Hematopoietic multipotent progenitor cell treated with erythropoietin and hydrocortisone succinate and interleukin-3 and kit ligand, for 15 days (in vitro differentiated cells): ENCODE results near the gene PI4KA.
"Not testable (repeated sequence)": the region's sequence is repeated elsewhere in the genome, so short reads cannot be mapped to it uniquely, and the experiment has no call there.

Source experiments
- DNase-seq: peaks from one replicate; pipeline ENCODE4 v3.0.0-alpha.2; 2015; ENCODE audit warnings: low spot score

Gene PI4KA

GRCh38 chr22:20748082-20748481 is 110.5 kb downstream of the PI4KA start:
- no peak for DNase-seq

- no peak for DNase-seq
Measured at GRCh38 chr22:20747223-20747622, 111.4 kb downstream of the PI4KA start.

DNA sequence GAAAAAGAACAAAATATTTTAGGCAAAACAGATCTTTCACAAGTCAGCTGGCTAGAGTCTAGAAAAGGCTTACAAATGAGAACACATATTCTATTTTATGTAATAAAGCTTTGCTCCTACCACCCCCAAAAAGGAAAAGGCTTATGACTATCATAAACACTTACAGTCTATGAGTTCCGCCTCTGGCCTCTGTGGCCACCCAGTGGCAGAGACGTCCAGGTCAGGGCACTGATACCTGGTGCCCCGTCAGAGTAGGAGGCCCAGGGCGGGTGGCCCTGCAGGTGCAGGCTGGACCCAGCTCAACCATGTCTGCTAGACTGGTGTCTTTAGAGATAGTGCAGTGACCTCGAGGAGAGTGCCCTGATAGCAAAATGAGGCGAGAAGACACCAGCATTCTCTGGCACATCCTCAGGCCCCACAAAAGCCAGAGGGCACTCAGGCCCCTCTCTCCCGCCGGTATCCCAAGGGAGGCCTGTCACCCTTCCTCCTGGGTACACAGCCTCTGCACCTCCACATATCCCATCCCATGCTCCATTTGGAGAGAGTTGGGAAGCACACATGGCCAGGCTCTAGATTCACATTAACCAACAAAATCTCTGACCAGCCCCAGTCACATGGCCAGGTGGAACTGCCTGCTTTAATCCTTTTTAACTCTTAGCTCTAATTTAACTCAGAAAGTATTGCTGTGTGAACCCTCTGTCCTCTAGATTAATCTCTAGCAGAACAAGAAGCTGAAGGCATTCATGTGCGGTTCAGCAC is 112.0 kb downstream of the PI4KA start:
- no peak for DNase-seq

DNA sequence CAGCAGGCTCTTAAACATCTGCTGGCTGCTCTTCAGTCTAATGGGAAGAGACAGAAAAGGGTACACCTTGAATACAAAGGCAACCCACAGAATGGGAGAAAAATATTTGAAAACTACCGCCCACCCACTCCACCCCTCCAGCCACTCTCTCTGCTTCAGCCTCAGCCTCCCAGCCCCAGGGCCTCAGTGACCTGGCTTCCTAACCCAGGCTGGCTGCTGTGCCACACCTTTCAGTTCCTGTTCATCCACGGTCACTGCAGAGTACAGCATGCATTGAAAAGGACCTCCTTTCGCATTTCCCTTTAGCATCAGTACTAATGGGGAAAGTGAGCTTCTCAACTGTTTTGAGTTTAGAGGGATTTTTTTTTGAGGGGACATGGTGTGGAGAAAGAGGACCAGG is 113.5 kb downstream of the PI4KA start:
- DNase-seq: no peak

DNA sequence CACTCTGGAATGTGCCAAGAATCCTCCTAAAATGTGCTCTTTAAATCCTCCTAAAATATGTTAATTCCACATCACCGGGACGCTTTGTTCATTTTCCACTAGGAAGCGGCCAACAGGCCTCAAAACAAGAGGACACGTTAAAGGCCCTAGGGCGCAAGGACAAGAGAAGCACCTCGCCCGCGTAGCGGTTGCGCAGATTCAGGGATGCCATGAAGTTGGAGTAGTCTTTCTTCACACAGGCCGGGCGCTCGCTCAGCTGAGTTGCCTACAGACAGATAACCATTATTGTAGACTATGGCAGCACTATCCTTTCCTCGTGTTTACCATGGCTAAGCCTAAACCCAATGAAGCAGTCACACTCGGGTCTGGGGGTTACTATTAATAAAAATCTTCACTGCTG is 114.2 kb downstream of the PI4KA start:
- no peak for DNase-seq

DNA sequence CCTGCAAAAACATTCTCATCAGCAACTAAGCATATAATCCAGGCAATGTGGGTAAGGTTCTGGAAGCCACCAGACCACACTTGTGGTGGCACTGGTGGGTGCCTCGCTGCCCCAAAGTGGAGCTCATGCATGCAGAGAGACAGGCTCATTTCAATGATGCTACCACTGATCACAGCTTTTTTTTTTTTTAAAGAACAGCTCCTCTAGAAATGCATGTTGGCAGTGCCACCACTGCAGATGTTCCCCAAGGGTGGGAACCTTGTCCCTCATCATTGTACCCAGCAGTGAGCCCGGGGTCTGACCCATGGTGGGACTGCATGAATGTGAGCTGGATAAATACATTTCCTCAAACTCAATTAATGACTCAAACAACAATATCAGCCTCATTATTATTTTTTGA is 115.8 kb downstream of the PI4KA start:
- DNase-seq: no peak

DNA sequence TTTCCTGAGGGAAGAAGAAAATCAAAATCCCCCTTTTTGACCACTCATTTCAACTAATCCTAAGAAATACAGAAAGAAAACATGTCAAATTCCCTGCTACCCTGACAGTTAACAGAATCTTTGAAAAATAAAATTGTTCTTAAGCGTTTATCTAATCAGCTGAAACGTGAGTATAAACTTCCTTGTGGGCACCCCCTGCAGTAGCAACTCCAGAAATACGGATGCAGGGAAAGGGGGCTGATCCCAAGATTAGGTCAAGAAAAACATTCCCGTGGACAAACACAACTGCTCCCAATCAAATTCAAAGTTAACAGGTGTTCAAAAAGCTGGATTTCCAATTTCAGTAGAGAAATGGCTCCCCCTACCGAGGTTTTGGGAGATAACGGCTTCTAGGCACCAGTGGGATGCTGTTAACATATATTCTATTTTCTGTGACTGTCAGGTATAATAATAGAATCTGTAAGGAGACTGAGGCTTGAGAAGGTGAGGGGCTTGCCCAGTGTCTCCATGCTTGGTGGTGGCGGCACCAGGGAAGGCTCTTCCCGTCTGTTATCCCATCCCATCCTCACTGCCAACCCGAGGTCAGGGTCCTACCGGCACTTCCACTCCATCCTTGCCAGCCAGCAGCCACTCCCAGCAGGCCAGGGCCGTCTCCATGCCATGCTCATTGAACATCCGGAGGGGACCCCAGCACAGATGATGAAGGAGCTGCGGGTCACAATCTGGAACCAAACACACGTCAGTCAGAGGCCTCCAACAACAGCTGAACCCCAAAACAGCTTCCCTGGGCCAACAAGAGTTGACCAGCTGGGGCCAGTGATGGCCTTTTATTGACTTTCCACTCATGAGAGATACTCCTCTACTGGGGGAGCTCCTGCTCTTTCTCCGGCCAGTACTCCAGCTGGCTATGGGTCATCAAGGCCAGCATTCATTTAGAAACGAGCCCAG is 116.7 kb downstream of the PI4KA start:
- peak; percentile 52 for DNase-seq

- DNase-seq: no peak
Measured at GRCh38 chr22:20741008-20741633, 117.5 kb downstream of the PI4KA start.

- no peak for DNase-seq
Measured at GRCh38 chr22:20740222-20740951, 118.2 kb downstream of the PI4KA start.

DNA sequence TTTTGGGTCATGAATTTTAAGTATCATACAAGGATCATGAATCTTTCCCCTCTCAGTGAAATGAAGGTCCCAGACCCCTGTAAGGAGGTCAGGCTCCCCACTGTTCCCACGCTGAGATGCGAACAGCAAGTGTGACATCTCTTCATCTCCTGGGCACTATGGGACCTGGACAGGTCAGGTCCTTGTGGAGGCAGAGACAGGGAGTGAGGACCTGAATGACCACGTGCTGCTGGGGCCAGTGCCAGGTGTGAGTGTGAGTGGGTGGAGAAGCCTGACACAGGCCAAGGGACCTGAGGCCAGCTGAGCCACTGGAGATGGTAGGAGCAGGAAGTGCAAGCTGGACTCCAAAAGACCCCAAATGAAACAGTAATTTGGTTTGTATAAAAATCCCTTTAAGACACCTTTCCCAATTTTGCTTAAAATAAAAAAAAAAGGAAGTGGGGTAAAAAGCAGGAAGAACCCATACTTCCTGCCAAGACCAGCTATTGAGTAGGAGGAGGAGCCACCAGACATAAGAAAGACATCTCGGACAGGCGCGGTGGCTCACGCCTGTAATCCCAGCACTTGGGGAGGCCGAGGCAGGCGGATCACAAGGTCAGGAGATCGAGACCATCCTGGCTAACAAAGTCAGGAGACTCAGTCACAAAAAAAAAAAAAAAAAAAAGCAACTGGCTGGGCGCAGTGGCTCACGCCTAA is 120.1 kb downstream of the PI4KA start:
- DNase-seq: no peak

DNA sequence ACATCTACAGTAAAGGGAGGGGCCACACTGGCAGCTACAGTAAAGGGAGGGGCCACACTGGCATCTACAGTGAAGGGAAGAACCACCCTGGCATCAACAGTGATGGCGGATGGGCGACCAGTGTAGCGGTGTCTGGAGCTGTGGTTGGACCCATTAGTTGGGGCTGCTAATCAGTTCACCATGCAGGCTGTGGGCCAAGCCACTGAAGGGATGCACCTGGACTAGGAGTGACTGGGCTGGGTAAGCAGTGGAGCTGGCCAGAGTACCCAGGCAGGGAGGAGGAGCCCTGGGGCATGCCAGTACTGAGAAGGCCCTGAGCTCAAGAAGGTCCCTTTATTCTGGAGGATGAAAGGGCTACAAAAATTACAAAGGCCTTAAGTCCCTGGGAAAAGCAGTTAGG is 121.7 kb downstream of the PI4KA start:
- not testable (repeated sequence) for DNase-seq

- not testable (repeated sequence) for DNase-seq
Measured at GRCh38 chr22:20735356-20736162, 123.1 kb downstream of the PI4KA start.

DNA sequence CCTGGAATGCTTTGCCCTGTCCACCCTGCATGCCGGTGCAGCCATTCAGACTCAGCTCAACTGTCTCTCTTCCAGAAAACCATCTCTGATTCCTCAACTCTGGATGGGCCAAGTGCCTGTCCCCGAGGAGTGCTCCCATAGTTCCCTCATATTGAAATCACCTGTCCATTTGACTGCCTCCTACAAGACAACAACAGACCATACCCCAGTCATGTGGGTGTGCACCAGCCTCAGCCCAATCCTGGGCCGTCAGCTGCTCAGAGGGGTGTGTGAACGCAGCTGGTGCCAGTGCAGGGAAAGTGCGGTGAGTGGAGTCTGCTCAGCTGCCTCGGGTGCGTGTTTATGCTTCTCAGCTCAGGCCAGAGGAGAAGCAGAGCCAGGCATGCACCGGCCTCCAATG is 126.2 kb downstream of the PI4KA start:
- not testable (repeated sequence) for DNase-seq

DNA sequence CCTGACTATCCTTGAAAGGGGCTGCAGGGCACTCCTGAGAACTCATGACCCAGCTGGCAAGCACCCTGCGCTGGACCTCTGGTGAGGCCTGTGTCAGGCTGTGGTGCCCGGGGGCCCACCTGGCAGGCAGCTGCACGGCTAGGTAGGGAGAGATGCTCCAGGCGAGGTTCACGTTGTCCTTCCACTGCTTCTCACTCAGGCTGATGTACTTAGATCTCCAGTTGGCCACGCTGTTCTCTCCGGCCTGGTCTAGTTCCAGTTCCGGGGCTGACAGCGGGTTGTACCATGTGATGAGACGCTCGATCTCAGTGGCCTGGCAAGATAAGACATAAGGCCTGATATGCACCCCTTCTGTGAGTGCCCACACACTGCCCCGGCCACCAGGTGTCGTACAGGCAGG is 129.4 kb downstream of the PI4KA start:
- DNase-seq: no peak

- DNase-seq: no peak
Measured at GRCh38 chr22:20728523-20729190, 130.0 kb downstream of the PI4KA start.

GRCh38 chr22:20727118-20728015 is 131.2 kb downstream of the PI4KA start:
- DNase-seq: no peak

DNA sequence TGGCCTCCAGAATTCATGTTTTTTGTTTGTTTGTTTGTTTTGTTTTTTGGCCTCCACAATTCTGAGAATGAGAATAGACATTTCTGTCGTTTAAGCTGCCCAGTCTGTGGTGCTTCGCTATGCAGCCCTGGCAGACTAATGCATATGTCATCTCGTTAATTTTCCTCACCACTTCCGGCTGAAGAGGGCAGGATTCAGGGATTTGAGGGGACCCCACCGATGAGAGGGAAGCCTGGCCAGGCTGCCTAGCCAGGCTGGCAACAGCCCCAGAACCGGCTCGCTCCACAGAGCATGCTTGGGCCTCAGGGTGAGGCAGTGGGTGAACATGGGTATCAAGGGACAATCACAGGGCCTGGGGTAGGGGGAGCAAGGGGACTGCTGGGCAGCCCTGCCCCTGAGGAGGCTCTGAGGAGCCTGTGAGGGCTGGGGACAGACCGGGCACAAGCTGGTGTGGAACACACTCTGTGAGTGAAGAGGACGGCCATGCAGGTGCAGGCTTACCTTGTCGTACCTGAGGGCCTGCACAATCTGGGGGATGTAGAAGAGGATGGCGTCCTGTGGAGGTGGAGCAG is 132.5 kb downstream of the PI4KA start:
- DNase-seq: no peak

DNA sequence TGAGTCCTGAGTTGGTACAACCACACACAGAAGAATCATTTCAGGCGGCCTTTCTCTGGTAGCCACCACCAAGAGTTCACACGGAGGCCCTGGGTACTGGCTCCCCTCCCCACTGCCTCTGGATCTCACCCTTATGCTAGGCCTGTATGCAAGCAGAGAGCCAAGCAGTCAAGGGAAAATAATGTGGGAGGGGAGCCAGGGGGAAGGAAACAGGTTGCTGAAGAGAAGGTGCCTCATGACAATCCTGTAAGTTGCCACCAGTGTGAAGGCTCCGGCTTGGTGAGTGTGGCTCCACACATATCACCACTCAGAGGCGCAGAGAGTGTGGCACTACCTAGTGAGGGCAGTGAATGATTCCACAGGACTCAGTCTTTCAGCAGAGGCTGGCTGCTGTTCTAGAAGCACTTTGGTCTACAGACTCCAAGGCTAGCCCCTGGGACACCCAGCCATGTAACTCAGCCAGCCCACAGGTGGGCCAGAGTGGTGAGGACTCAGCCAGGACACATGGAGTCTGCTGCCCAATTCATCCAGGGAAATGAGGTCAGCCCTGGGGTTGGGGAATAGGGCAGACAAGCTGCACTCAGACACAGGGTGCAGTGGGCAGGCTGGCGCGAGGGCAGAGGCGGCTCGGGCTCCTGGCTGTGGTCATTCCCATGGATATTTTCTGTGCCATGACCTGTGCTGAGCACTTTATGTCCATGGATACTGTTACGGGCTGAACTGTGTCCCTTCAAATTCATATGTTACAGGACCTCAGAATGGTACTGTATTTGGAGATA is 133.7 kb downstream of the PI4KA start:
- no peak for DNase-seq
